Calu3 (cell line): ENCODE measurements around the gene FA2H. TPM values are rescaled to one million over a fixed set of nuclear protein-coding genes. Genes with fewer than 3 reads are reported as not detected.
"Not testable (repeated sequence)": the region's sequence is repeated elsewhere in the genome, so short reads cannot be mapped to it uniquely, and the experiment has no call there.

Experiments used
- Bru-seq: library from RNA; stranded (reverse); fragments of 400-500 nt; gene quantifications from one replicate; lab custom pipeline; 2021; lab: Mats Ljungman, UMichigan
- BruChase-seq, 2 experiments: library from RNA; stranded (reverse); fragments of 400-500 nt; gene quantifications; one replicate each; lab custom pipeline; 2021; lab: Mats Ljungman, UMichigan
- BruUV-seq: library from RNA; stranded (reverse); fragments of 400-500 nt; replicated peaks from 2 replicates; lab custom pipeline; 2021; lab: Mats Ljungman, UMichigan
- CTCF ChIA-PET: fragments of 300-600 bp; sonication (Branson Sonifier 250); formaldehyde crosslinking; loops from one replicate; lab custom pipeline; 2022; ENCODE audit warnings: antibody characterized with exemption; lab: Charles Lee
- DNase-seq: peaks from one replicate; pipeline ENCODE4 v3.0.0; 2022
- H3K27ac Mint-ChIP-seq: one replicate; pipeline ENCODE4 v1.8.0; 2022; ENCODE audit warnings: mixed read lengths; ENCODE audit not compliant: unreplicated experiment
- H3K27me3 Mint-ChIP-seq: one replicate; pipeline ENCODE4 v1.8.0; 2022; ENCODE audit warnings: mixed read lengths; ENCODE audit not compliant: unreplicated experiment
- H3K36me3 Mint-ChIP-seq: one replicate; pipeline ENCODE4 v1.8.0; 2022; ENCODE audit warnings: mild to moderate bottlenecking, moderate library complexity, mixed read lengths; ENCODE audit not compliant: insufficient read depth, unreplicated experiment
- H3K4me1 Mint-ChIP-seq: one replicate; pipeline ENCODE4 v1.8.0; 2022; ENCODE audit warnings: mild to moderate bottlenecking, low read depth, mixed read lengths; ENCODE audit not compliant: unreplicated experiment
- H3K4me3 Mint-ChIP-seq: one replicate; pipeline ENCODE4 v1.8.0; 2022; ENCODE audit warnings: mild to moderate bottlenecking, low read depth, moderate library complexity, mixed read lengths; ENCODE audit not compliant: unreplicated experiment
- H3K9me3 Mint-ChIP-seq: one replicate; pipeline ENCODE4 v1.8.0; 2022; ENCODE audit warnings: low read depth, mixed read lengths; ENCODE audit not compliant: unreplicated experiment
- CTCF ChIP-seq: fragments of 200-600 bp; IDR thresholded peaks from one replicate; pipeline ENCODE4 v1.8.0; 2022; ENCODE audit warnings: antibody characterized with exemption; ENCODE audit not compliant: unreplicated experiment
- intact Hi-C: fragments of 100-400 bp; cut with micrococcal nuclease; formaldehyde crosslinking; loops from one replicate; pipeline ENCODE4 v1.10.0; 2022; ENCODE audit not compliant: unreplicated experiment
- long read RNA-seq: library from polyadenylated mRNA; stranded (forward); transcript quantifications from one replicate; pipeline ENCODE4 v2.0.0, GENCODE V29; 2022
- total RNA-seq: library from RNA; stranded (reverse); gene quantifications from 2 replicates; pipeline ENCODE4 v1.2.3, GENCODE V29; 2022

The FA2H gene
- total RNA-seq (74.2 and 122 TPM in 2 replicates), Bru-seq, nascent RNA (percentile 96 among the genes with signal in this experiment), BruChase-seq, experiment 1, labeled RNA remaining after a 6-hour chase (percentile 75 among the genes with signal in this experiment), BruChase-seq, experiment 2, labeled RNA remaining after a 2-hour chase (percentile 70 among the genes with signal in this experiment)
- long read RNA-seq, transcript FA2H-201 (7 exons, 2,424 nt): major isoform, 160 of 216 reads
- long read RNA-seq, transcript FA2H-202 (2 exons, 2,075 nt): minor isoform, 11 of 216 reads
- long read RNA-seq, partial matches to known transcripts: 33 of 216 reads
- long read RNA-seq, other reads (novel, unspliced or antisense): 12 of 216 reads

DNA sequence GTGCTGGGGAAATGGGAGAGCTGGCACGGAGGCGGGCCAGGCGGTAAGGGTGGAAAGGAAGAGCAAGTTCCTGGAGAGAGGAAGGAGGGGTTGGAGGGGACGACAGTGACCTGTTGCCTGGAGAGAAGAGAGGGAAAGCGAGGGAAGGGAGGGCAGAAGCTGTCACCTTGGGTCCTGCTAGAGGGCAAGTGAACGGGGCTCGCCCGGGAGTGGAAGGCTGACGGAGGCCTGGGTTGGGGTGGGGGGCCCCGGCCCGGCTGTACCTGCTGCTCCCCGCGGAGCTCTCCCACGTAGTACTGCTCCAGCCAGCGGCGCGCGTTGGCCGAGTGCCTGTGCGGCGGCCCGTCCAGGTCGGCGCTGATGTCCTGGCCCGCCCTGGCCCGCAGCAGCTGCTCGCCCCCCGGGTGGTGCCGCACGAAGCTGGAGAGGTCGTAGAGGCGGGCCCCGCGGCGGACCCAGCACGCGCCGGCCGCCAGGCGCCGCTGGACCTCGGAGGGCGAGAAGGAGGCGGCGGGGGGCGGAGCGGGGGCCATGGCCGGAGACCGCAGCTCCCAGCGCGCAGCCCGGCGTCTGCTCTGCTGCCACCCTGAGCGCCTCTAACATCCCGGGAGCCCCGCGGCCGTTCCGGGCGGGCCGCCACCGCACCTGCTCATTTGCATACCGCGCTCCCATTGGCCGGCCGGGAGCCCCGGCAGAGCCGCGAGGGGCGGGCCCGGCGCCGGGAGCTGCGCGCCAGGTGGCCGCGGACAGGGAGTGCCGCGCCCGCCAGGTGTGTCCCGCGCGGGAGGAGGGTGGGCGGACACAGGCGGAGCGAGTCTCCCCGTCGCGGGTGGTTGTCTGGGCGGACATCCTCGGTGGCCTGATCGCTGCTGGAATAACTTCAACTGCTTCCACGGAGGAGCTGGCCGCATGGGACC is at the start of gene FA2H:
Gene FA2H, minus strand, starts transcription at position 598 of the 917 bp plus-strand sequence. Its CDS starts 65 bp downstream, at position 533.
- no TSS peak for BruUV-seq
- Mint-ChIP-seq H3K4me1 (peaks cover 25% of the 10 kb centered on the region), H3K9me3 (no peaks in the 10 kb centered on the region), H3K4me3 (peak within 1 kb of the TSS; percentile 86), H3K27ac (peak within 1 kb of the TSS; percentile 94), H3K36me3 (peaks cover 50% of the 10 kb centered on the region), H3K27me3 (no peaks in the 10 kb centered on the region)
- DNase-seq: peak; percentile 99
- intact Hi-C loops: loop anchor here (1.0 to 5.0 kb wide), 4 partner anchors 30 to 66 kb away; no protein-coding TSS in a partner anchor
- CTCF ChIA-PET: interaction anchor here (0.8 to 2.8 kb wide), 15 partner anchors 11 to 224 kb away, joined by 3 to 20 read pairs (median 6); partner anchors contain the start of genes MLKL and ZNRF1
- peak; percentile 52 for TF ChIP-seq CTCF

DNA sequence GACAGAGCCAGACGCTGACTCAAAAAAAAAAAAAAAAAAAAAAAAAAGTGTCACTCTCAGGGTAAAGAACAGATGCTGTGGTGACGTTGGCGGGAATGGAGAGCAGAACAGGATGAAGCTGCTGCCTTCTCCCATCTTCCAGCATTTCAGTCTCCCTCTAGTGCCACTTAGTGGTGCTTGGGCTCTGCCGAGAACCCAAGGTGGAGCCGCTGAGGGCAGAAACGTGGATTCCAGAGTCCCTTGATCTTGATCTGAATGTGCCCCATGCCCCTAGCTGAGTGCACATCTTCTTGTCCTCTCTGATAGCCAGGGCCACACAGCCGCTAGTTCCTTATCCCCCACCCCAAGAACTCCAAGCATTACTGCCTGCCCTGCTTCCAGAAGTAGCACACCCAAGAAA is 43.2 kb upstream of the FA2H start:
- no peaks in the 10 kb centered on the region for H3K9me3 Mint-ChIP-seq
- no peak overlapping the region for H3K27ac Mint-ChIP-seq
- no peaks in the 10 kb centered on the region for H3K36me3 Mint-ChIP-seq
- H3K4me1 Mint-ChIP-seq: peaks cover 8% of the 10 kb centered on the region
- CTCF ChIA-PET: interaction anchor here (0.6 kb wide), 1 partner anchor 21 kb away, joined by 3 read pairs; no protein-coding TSS in a partner anchor
- intact Hi-C loops: no loop called here
- no TSS peak for BruUV-seq
- peaks cover 67% of the 10 kb centered on the region for H3K27me3 Mint-ChIP-seq
- no peak for TF ChIP-seq CTCF
- no peak for DNase-seq
- H3K4me3 Mint-ChIP-seq: no peak overlapping the region

- peak; percentile 96 for DNase-seq
- CTCF ChIA-PET: interaction anchor here (0.6 to 2.0 kb wide), 12 partner anchors 9 to 389 kb away, joined by 3 to 22 read pairs (median 4); partner anchors contain the start of gene FA2H
- Mint-ChIP-seq H3K36me3 (no peaks in the 10 kb centered on the region), H3K4me3 (no peak overlapping the region), H3K4me1 (peaks cover 9% of the 10 kb centered on the region), H3K27me3 (peaks cover 30% of the 10 kb centered on the region), H3K27ac (peak overlapping the region; percentile 24), H3K9me3 (no peaks in the 10 kb centered on the region)
- TF ChIP-seq CTCF: peak; percentile 97
- intact Hi-C loops: loop anchor here (1.0 to 5.0 kb wide), 3 partner anchors 41 to 104 kb away; partner anchors contain the start of gene FA2H
- no TSS peak for BruUV-seq
These were observed 38.6 kb upstream of the FA2H start for GRCh38 chr16:74813109-74813641.

DNA sequence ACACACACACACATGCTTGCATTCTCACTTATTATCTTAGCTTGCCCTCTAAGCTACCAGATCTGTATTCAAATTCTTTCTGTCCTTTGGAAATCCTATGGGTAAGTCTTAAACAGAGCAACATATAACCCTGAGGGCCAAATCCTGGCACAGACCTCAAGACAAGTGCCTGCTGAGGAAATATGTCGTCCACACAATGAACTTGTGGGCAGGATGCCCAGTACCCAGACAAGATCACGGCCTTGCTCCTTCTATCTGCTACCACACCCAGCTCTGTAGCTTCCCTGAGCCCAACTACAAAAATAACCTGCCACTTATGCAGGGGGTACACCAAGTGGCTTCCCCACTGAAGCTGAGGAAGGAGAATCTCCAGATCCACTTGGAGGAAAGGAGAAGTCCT is 37.3 kb upstream of the FA2H start:
- Mint-ChIP-seq H3K36me3 (no peaks in the 10 kb centered on the region), H3K27me3 (peaks cover 17% of the 10 kb centered on the region), H3K27ac (no peak overlapping the region), H3K4me3 (no peak overlapping the region), H3K9me3 (peaks cover under 1% of the 10 kb centered on the region), H3K4me1 (peaks cover 9% of the 10 kb centered on the region)
- CTCF ChIA-PET: interaction anchor here (1.2 to 2.0 kb wide), 2 partner anchors 10 to 100 kb away, joined by 3 to 5 read pairs; no protein-coding TSS in a partner anchor
- no peak for TF ChIP-seq CTCF
- BruUV-seq: no TSS peak
- intact Hi-C loops: loop anchor here (5.0 kb wide), 1 partner anchor 40 kb away; the partner anchor contains the start of gene FA2H
- DNase-seq: no peak

DNA sequence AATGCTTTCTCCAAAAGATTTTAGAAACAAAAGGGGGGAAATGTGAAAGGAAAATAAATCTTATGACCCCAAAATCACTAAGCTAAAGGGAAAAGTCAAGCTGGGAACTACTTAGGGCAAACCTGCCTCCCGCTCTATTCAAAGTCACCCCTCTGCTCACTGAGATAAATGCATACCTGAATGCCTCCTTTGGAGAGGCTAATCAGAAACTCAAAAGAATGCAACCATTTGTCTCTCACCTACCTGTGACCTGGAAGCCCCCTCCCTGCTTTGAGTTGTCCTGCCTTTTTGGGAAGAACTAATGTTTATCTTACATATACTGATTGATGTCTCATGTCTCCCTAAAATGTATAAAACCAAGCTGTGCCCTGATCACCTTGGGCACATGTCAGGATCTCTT is 36.6 kb upstream of the FA2H start:
- H3K27ac Mint-ChIP-seq, CTCF ChIA-PET, H3K27me3 Mint-ChIP-seq, H3K9me3 Mint-ChIP-seq, H3K36me3 Mint-ChIP-seq, H3K4me1 Mint-ChIP-seq, DNase-seq, BruUV-seq, H3K4me3 Mint-ChIP-seq: not testable (repeated sequence)
- intact Hi-C loops: loop anchor here (5.0 kb wide), 1 partner anchor 39 kb away; the partner anchor contains the start of gene FA2H
